ENCODE measurements around the gene CEP76.
A peak's percentile ranks its signal among the peaks of the same experiment; 100 is the strongest.

Gene CEP76, protein sequence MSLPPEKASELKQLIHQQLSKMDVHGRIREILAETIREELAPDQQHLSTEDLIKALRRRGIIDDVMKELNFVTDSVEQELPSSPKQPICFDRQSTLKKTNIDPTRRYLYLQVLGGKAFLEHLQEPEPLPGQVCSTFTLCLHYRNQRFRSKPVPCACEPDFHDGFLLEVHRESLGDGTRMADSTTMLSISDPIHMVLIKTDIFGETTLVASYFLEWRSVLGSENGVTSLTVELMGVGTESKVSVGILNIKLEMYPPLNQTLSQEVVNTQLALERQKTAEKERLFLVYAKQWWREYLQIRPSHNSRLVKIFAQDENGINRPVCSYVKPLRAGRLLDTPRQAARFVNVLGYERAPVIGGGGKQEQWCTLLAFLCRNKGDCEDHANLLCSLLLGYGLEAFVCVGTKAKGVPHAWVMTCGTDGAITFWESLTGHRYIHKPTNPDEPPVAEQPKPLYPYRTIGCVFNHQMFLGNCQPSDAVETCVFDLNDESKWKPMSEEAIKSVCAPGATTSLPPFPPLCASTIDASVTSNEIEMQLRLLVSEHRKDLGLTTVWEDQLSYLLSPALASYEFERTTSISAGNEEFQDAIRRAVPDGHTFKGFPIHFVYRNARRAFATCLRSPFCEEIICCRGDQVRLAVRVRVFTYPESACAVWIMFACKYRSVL

DNA sequence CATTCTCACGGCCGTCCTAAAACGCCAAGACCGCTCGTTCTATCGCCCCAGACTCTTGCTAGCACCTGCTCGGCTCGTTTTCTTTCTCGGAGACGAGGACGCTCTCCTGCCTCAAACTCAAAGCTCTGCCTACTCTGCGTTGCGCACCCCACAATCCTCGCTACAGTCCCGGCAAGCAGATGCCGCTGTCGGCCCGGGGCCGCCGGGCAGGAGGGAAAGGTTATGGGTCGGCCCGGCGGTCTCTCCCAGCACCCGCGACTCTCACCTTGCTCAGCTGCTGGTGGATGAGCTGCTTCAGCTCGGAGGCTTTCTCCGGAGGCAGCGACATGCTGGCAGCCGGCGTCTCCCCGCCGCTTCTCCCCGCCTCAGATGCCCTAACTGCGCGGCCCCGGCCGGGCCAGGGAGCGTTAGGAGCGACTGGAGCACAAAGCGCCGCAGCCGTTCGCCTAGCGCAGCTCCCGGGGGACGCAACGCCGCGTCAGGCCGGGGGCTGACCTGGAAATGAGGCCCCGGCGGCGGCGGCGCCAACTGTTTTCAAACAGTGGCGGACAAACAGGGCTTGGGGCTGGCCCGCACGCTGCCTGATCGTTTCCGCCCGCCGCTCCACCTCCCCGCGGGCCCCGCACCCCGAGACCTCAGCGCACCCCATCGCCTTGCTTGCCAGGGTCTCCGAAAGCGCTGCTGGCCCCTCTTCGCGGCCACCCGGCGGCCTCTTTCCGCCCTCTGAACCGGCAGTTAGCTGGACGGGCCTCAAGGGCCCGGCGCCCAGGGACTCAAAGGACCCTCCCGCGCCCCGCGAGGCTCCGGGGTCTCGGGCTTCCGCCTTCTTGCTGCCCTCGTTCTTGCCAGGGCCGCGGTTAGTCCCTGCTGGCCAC lies at the start of gene CEP76, which contains the start of gene PSMG2:
Gene CEP76, minus strand, starts transcription at position 503 of the 875 bp plus-strand sequence. Its CDS starts 175 bp downstream, at position 328.
Gene PSMG2, plus strand, starts transcription at position 822 of the 875 bp plus-strand sequence. CDS start 66 bp downstream, outside the sequence.
- DNase-seq, result peak; percentile 81

DNA sequence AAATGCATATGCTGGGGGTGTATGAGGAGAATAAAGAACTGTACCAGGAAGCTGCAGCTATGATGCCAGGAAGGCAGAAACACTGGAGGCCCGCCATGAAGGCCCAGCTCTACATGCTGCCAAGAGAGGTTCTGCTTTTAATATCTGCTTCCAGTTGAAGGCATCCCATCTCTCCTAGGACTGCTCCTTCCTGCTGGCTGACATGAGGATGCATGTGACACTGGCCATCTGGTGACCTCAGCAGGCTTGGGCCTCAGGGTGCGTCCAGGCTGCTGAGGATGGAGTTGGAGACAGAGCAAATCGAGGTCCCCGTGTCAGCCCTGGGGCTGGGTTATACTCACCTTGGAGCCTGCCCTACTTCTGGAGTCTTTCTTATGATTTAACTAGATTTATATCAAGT lies 49.4 kb upstream of the CEP76 start:
- DNase-seq, result no peak

DNA sequence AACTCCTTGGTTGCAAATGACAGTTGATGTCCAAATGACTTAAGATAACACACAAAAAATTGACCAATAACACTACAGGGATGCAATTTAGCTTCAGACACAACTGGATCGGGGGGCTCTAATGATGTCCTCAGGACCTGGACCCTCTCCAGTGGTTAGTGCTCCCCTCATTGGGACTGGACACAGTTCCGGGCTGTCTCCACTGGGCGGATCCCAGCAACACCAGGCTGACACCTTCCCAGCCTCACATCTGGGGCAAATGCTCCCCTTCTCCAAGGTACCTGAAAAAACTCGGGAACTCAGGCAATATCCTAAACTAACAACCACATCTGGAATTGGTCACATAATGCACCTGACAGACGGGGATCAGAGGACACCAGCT lies 49.0 kb upstream of the CEP76 start:
- DNase-seq, result no peak

DNA sequence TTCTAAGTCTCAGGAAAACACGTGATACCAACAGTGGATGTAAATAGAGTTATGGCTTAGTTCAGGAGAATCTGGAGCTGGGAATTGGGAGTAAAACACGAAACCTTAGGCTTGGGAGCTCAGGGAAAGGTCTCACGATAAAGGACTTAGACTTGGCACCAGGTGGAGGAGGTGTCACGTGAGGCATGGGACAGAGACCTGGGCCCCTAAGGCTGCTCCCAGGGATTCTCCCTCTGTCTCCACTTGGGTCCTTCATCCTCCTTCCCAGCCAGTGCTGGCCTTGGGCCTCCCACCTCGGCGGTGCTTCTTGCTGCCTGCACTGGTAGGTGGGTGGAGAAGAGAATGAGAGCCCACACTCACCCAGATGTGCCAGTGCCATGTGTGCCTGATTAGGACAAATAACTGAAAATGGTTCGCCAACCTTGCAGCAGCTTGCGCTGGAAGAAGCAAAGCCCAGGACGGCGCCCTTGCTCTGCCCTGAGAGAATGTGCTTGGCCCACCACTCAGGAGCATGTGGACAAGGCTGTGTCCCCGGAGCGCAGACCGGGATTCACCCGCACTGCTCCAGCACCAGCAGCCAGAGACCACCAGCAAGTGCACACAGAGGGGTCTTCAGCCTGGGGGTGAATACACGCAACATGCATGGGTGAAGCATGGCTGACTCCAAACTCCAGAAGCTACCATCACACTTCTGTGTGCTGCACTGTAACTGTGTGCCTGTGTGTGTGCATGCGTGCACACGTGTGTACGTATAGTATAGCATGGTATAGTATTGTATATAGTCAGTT lies 48.4 kb upstream of the CEP76 start:
- no peak for DNase-seq

DNA sequence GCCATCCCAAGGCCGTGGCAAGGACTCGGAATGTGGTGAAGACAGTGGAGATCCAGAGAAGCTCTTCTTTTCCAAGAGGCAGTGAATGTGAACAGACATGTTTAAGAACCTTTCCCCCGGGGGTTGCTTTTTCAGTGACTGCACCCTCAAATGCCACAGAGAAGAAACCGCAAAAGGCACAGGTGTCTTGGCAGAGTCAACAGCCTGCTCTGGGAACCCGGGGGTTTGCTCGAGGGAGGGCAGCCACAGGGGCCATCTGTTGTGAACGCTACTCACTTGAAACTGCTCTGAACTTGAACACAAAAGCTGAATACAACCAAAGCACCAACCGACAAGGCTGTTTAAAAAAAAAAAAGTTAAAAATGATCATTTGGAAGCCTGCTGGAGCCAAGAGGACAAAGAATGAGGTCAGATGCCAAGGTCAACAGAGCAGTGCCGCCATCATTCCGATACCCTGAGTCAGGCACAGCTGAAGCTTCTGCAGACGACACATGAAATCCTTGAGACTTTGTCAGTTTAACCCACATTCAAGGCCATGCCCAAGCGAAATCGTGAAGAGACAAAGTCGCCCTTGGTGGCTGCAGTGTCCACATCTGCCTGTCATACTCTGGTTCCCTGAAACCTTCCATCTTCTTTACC lies 47.7 kb upstream of the CEP76 start:
- DNase-seq, result no peak

DNA sequence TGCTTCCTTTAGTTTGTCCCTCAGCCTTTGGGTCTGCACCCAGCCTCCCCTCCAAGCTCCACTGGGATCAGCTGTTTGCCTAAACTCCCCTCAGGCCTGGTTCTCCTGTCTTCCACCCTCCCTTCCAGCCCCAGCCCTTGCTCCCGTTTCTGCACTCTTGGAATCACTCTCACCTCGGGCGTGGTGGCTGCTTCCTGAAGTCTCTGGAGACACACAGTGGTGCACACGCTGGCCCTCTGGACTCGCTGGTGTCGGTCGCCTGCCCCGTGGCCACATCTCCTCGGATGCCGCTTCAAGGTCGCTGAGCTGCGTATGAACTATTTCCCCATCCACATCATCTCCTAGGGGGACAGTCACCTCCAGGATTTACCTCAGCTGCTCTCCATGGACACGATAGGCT lies 46.6 kb upstream of the CEP76 start:
- DNase-seq, result no peak

DNA sequence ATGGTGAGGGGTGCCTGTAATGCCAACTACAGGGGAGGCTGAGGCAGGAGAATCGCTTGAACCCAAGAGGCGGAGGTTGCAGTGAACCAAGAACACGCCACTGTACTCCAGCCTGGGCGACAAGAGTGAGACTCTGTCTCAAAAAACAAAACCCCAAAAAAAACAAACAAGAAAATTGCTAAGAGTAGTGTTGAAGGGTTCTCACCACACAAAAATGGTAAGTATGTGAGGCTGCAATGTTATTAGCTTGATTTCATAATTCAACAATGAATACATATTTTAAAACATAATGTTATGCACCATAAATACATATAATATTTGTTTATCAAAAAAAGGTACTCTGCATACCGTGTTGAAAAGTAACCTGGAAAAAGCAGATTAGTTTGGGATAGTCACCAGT lies 46.1 kb upstream of the CEP76 start:
- no peak for DNase-seq

DNA sequence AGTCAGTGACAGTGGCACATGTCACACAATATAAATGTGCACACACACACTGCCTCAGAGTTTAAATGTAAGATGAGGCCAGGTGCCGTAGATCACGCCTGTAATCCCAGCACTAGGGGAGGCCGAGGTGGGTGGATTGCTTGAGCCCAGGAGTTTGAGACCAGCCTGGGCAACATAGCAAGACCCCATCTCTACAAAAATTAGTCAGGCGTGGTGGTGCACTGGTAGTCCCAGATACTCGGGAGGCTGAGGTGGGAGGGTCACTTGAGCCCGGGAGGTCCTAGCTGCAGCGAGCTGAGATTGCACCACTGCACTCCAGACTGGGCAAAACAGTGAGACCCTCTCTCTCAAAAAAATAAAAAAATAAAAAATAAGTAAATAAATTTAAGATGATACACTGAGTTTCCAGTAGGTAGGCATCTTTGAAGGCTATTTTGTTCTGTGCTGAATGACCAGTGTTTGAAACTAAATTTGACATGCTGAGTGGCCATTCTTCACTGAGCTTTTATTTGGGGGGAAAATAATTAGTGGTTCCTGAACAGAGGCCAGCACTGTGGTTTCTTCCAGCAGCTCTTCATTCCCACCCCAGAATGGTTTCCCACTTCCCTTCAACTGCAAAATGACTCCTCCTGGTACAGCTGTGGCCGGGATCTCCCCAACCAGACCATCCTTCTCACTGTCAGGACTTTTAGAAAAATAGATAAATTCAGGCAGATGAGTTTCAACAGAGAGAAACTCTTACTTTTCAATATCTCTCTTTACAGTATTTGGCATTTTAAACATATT lies 45.2 kb upstream of the CEP76 start:
- DNase-seq, result no peak

DNA sequence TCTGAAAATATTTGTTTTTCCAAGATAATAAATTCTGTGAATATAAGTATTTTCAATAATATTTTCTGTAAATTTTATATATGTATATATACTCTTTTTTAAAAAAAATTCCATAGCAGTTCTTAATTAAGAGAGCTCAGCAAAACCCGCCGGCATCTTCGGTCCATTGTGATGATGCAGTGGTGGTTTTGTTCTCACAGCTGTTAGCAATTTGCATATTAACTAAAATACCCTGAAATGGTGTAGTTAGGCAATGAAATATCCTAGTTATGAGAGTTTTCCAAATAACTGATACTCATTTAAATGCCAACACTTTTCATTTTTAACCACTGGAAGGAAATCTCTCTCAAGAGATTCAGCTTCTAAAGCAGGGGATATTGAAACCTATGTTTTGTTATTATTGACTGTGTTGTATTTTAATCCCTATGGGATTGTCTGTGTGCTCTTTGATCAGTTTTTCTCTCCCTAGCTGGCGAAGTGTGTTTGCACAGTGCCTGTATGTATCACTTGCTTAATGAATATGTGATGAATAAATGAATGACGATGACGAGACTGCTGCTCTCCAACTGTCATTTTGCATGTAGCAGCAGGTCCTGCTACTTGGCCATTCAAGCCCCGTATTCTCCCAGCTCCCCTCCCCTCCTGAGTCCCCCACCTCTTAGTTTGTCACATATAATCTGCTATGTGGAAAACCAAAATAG lies 42.7 kb upstream of the CEP76 start:
- no peak for DNase-seq

DNA sequence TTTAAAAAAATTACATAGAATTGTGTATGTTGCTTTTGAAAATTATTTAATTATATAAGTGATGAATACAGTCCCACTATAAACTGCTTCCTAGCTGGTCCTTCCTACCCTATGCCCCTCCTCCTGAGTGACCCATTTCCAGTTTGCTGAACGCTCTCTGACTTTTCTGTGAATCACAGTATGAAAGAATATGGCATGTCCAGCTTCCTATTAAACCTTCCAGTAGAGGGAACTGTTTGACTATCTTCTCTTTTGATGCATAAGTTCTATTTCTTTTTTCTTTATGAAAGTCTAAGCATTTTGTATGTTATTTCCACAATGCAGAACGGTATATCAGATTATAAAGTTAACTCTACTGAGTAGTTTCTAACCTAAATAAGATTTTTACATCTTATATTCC lies 41.6 kb upstream of the CEP76 start:
- no peak for DNase-seq

DNA sequence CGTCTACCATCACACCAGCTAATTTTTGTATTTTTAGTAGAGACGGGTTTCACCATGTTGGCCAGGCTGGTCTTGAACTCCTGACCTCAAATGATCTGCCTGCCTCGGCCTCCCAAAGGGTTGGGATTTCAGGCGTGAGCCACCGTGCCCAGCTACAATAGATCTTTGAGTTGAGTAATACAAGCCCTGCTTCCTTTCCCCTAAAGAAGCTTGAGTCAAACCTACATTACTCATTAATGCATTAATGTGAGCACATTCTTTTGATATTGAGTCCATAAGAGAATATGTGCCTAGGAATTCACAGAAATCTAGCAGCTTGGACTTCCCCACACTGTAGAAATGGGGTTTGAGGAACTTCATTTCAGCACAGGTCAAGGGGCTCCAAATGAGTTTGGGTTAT lies 39.9 kb upstream of the CEP76 start:
- no peak for DNase-seq

DNA sequence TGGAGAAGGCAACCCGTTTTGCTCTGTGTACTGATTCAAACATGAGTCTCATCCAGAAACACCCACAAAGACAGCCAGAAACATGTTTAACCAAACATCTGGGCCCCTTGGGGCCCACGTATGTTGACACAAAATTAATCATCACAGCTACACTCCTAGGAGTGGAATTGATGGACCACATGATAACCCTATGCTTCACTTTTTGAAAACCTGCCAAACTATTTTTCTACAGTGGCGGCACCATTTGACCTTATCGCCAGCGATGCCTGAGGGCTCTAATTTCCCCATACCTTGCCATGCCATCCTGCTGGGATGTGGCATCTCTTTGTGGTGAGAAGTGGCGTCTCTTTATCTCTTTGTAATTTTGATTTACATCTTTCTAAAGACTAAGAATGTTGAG lies 38.8 kb upstream of the CEP76 start:
- no peak for DNase-seq

DNA sequence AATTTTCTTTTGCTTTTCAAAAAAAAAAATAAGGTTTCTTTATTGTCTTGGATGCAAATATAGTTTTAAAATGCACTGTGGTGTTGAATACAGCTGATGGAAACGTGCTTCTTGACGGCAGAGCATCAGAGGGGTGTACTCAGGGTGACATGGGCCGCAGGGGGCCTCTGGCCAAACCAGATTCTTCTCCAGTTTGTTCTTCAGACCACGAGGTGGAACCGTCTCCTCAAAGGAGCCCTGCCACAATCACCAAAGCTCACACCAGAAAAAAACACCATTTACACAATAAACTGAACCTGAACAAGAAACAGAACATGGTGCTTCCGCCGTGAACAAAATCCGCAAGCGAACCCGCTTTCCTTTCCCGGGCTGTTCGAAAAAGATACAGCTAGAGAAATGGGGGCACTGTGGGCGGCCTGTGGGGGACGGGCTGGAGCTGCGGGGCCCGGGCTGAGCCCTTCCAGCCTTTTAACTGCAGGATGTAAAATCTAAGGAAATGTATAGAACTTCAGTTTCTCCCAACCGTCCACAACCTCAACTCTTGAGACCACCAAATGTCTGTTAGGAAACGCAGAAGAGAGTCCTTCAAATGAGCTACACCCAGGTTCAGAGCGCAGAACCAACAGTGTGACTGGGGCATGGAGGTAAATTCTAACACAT lies 34.9 kb upstream of the CEP76 start:
- no peak for DNase-seq

DNA sequence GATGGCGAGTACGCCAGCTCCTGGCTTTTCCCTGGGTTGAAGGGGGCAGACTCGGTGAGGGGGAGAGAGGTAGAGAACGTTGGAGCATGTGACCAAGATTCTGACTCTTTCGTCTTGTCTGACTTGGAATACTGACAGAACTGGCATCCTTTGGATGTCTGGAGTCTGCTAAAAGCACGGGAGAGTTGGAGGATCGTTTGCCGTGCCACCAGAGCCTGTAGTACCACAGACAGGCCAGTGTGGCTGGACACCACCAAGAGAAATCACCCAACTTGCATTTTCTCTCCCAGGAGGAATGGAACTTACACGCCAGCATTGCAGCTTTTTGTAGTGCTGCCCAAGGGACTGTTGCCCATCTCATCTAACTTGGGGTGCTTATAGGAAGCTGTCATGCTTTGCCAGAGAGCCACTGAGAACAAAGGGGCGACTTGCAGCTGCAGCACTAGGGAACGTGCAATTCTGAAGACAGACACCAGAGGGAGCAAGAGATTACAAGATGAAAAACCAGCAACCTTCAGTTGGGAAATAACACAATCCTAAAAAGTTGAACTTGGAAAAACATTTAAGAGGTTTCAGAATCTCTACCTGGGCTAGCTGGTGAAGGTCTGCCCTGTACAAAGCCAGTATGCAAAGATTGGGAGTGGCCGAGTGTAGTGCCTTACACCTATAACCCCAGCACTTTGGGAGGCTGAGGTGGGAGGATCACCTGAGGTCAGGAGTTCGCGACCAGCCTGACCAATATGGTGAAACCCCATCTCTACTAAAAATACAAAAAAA lies 24.4 kb upstream of the CEP76 start:
- DNase-seq, result peak; percentile 56

DNA sequence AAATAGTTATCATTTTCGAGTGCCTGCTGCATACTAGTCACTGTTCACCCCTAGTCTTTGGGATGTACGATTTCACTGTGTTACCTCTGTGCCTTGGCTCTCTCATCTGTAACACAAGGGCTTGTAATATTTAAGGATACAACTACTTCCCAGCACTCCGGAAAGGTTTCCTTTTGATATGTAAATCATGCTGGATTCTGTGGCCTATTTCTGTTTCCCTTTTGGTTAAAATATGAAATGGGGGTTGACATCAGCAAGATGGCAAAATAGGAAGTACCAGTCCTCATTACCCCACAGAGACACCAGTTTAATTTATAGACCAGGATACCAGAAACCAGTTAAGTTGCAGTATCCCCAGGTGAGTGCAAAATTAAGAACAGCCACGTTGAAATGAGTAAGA lies 23.8 kb upstream of the CEP76 start:
- no peak for DNase-seq

DNA sequence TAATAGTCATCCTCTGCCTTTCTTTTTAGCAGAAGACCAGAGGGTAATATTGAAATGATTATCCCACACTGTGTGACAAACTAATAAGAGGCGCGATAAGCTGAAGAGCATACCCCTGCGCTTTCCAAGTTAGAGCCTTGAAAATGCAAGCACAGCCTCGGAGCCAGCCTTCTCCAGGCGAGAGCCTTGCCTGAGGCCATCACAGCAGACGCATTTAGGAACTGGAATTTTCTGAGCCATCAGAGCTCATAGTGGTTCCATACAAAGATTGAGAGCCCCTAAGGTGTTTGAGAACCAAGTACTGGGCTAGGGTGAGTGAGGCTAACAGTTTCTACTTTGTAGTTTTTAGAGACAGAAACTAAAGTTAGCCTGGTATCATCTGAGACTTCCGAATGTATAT lies 20.2 kb upstream of the CEP76 start:
- DNase-seq, result no peak

DNA sequence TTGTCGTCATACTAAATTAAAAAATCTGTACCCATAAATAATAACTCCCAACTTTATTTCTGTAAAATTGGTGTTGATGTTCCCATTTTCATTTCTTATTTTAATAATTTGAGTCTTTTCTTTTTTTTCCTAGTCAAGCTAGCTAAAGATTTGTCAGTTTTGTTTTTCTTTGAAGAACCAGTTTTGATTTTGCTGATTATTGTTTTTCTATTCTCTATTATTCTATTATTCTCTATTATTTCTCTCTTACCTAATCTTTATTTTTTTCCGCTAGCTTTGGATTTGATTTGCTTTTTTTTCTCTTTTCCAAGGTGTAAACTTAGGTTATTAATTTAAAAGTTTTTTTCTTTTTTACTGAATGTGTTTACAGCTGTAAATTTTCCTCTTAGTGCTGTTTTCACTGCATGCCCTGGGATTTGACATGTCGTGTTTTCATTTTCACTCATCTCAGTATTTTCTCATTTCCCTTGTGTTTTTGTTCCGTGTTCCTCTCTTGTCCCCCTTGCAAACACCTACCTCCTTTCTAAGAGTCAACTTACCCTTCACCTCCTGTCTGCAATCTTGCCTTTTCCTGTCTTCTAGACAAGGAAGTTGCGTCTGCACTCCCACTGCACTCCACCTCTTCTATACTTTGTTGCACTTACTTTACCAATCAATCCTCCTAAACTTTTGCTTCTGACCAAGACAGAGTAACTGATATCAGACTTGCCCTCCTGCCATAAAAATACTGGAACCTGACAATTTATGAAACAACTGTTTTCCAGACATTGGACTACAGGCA lies 19.2 kb upstream of the CEP76 start:
- no peak for DNase-seq

DNA sequence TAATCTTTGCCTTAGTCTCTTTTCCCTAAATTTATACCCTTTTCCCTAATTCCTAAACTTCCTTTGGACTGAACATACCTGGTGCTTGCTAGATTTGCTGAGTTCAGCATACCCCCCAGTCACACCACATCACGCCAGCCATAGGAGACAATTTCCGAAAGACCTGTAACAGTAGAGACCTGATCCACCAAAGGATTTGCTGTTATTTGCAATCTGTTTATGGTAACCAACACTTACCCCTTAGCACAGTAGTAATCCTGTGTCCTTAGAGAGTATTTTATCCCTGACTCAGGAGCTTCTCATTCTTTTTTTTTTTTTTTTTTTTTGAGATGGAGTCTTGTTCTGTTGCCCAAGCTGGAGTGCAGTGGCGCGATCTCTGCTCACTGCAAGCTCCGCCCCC lies 8.9 kb upstream of the CEP76 start:
- no peak for DNase-seq
